SK-N-SH (cell line): ENCODE measurements around the gene SH3TC1. TPM values are rescaled to one million over a fixed set of nuclear protein-coding genes. Genes with fewer than 3 reads are reported as not detected.

Source experiments
- CTCF ChIA-PET: fragments of 300-600, 350-600 bp; formaldehyde crosslinking; extraction: SDS; loops from one replicate; lab custom pipeline; 2021; lab: Yijun Ruan, JAX
- POLR2A ChIA-PET: fragments of 350-600 bp; sonication (Branson Sonifier 250); formaldehyde crosslinking; extraction: SDS; loops from one replicate; lab custom pipeline; 2020; ENCODE audit warnings: antibody characterized with exemption, inconsistent platforms; lab: Yijun Ruan, JAX
- DNase-seq: peaks from one replicate; pipeline ENCODE4 v3.0.0; 2012
- H2AFZ ChIP-seq: fragments of 200-600 bp; sonication (generic); 2 replicates; pipeline ENCODE4 v1.8.1; 2016; ENCODE audit warnings: antibody characterized with exemption, mild to moderate bottlenecking, low read depth
- H3F3A ChIP-seq: fragments of 200-600 bp; sonication (generic); replicated peaks from 2 replicates; pipeline ENCODE3; 2016; ENCODE audit warnings: antibody characterized with exemption, mild to moderate bottlenecking; ENCODE audit not compliant: insufficient read depth
- H3K27ac ChIP-seq, 2 experiments: fragments of 200-500 bp in 1 of 2; fragments of 200-600 bp in 1 of 2; sonication (Bioruptor generic) in 1 of 2; sonication (generic), shearing (Covaris generic) in 1 of 2; 2 replicates each; pipeline versions ENCODE4 v1.5.1 to v1.6.1; 2014 to 2016; ENCODE audit warnings: low read depth in 2 of 2, inconsistent platforms in 1 of 2, low read length in 1 of 2, mild to moderate bottlenecking in 1 of 2, mixed read lengths in 1 of 2
- H3K27me3 ChIP-seq: fragments of 200-600 bp; sonication (generic), shearing (Covaris generic); 2 replicates; pipeline ENCODE4 v1.6.1; 2016; ENCODE audit warnings: mixed run types; ENCODE audit not compliant: insufficient read depth
- H3K36me3 ChIP-seq, 2 experiments: fragments of 200-500 bp in 1 of 2; fragments of 200-600 bp in 1 of 2; sonication (Bioruptor generic) in 1 of 2; sonication (generic) in 1 of 2; replicated peaks in 1 of 2; 2 replicates each; pipeline versions ENCODE3 to v1.5.1; 2014 to 2016; ENCODE audit warnings: low read length in 1 of 2, mild to moderate bottlenecking in 1 of 2; ENCODE audit not compliant: insufficient read depth in 2 of 2, control insufficient read depth in 1 of 2
- H3K4me1 ChIP-seq, 2 experiments: fragments of 200-500 bp in 1 of 2; fragments of 200-600 bp in 1 of 2; sonication (Bioruptor generic) in 1 of 2; sonication (generic), shearing (Covaris generic) in 1 of 2; 2 replicates each; pipeline versions ENCODE4 v1.5.1 to v1.6.1; 2014 to 2016; ENCODE audit warnings: low read depth in 1 of 2, low read length in 1 of 2, mixed run types in 1 of 2; ENCODE audit not compliant: insufficient read depth in 2 of 2, control insufficient read depth in 1 of 2
- H3K4me2 ChIP-seq: fragments of 200-600 bp; sonication (generic), shearing (Covaris generic); 2 replicates; pipeline ENCODE4 v1.6.1; 2017; ENCODE audit warnings: mixed run types
- H3K4me3 ChIP-seq, 2 experiments: fragments of 200-500 bp in 1 of 2; fragments of 200-600 bp in 1 of 2; sonication (Bioruptor generic) in 1 of 2; sonication (generic), shearing (Covaris generic) in 1 of 2; 2 replicates each; pipeline versions ENCODE4 v1.5.1 to v1.8.1; 2014 to 2016; ENCODE audit warnings: low read depth in 2 of 2, inconsistent platforms in 1 of 2, low read length in 1 of 2, mild to moderate bottlenecking in 1 of 2, mixed read lengths in 1 of 2, moderate library complexity in 1 of 2
- H3K79me2 ChIP-seq: fragments of 200-600 bp; sonication (generic); 2 replicates; pipeline ENCODE4 v1.8.1; 2017; ENCODE audit warnings: mild to moderate bottlenecking; ENCODE audit not compliant: insufficient read depth
- H3K9ac ChIP-seq: fragments of 200-600 bp; sonication (generic); 2 replicates; pipeline ENCODE4 v1.6.1; 2017; ENCODE audit warnings: mixed run types
- H3K9me2 ChIP-seq: fragments of 200-600 bp; sonication (generic); 2 replicates; pipeline ENCODE4 v1.6.1; 2017; ENCODE audit warnings: mixed run types
- H3K9me3 ChIP-seq: fragments of 200-600 bp; sonication (generic); 2 replicates; pipeline ENCODE4 v1.6.1; 2017; ENCODE audit warnings: mixed run types, mild to moderate bottlenecking, moderate library complexity
- H4K20me1 ChIP-seq: fragments of 200-600 bp; sonication (generic); 2 replicates; pipeline ENCODE4 v1.6.1; 2017; ENCODE audit warnings: mild to moderate bottlenecking, mixed run types; ENCODE audit not compliant: insufficient read depth
- FOXJ3 ChIP-seq: sonication (generic); formaldehyde crosslinking; IDR thresholded peaks from 2 replicates; pipeline ENCODE4 v1.5.1; 2020; ENCODE audit warnings: mild to moderate bottlenecking, missing genetic modification reagents
- FOXM1 ChIP-seq: IDR thresholded peaks from 2 replicates; pipeline ENCODE4 v1.4.0; 2012; ENCODE audit warnings: low read depth, mild to moderate bottlenecking
- IRF3 ChIP-seq: fragments of 150-350 bp; IDR thresholded peaks from 2 replicates; pipeline ENCODE4 v1.6.1; 2016; ENCODE audit warnings: mild to moderate bottlenecking, low read depth, low read length
- NRF1 ChIP-seq: IDR thresholded peaks from 2 replicates; pipeline ENCODE4 v1.6.1; 2012; ENCODE audit warnings: low read depth, mild to moderate bottlenecking, low read length
- POLR2AphosphoS5 ChIP-seq: IDR thresholded peaks from 2 replicates; pipeline ENCODE4 v1.6.1; 2012; ENCODE audit warnings: low read depth, low read length
- RAD21 ChIP-seq: IDR thresholded peaks from 2 replicates; pipeline ENCODE4 v1.6.1; 2012; ENCODE audit warnings: mild to moderate bottlenecking, low read length
- RCOR1 ChIP-seq: fragments of 150-350 bp; IDR thresholded peaks from 2 replicates; pipeline ENCODE4 v1.6.1; 2017; ENCODE audit warnings: antibody characterized with exemption, low read length
- RFX5 ChIP-seq: IDR thresholded peaks from 2 replicates; pipeline ENCODE4 v1.6.1; 2012; ENCODE audit warnings: mild to moderate bottlenecking, improper control_type of control experiment, low read length
- RXRA ChIP-seq: IDR thresholded peaks from 2 replicates; pipeline ENCODE4 v1.4.0; 2012; ENCODE audit warnings: low read depth, mild to moderate bottlenecking, borderline replicate concordance
- SIN3A ChIP-seq: IDR thresholded peaks from 2 replicates; pipeline ENCODE4 v1.6.1; 2012; ENCODE audit warnings: low read depth, mild to moderate bottlenecking, low read length, moderate library complexity, borderline replicate concordance
- TAF1 ChIP-seq: IDR thresholded peaks from 2 replicates; pipeline ENCODE4 v1.6.1; 2012; ENCODE audit warnings: low read depth, mild to moderate bottlenecking, low read length, moderate library complexity, borderline replicate concordance
- USF2 ChIP-seq: fragments of 150-350 bp; IDR thresholded peaks from 2 replicates; pipeline ENCODE4 v1.6.1; 2017; ENCODE audit warnings: antibody characterized with exemption, low read length, low read depth, borderline replicate concordance
- YY1 ChIP-seq: IDR thresholded peaks from 2 replicates; pipeline ENCODE4 v1.4.0; 2012; ENCODE audit warnings: low read depth, mild to moderate bottlenecking
- WGBS: methylation state at CpG from one replicate; pipeline ENCODE4 v1.1.6; 2017; ENCODE audit warnings: low lambda C conversion rate; 5-methylcytosine and 5-hydroxymethylcytosine counted together
- polyA plus RNA-seq, 3 experiments: library from polyadenylated mRNA; depleted of rRNA; stranded (reverse); fragments of >200 nt; gene quantifications; 2 replicates each; pipeline ENCODE4 v1.2.3, GENCODE V29; 2012
- TF ChIP-seq, protein P1 (sequence below): IDR thresholded peaks from 2 replicates; pipeline ENCODE4 v1.4.0; 2012; ENCODE audit warnings: low read depth, borderline replicate concordance
- TF ChIP-seq, protein P2 (sequence below): IDR thresholded peaks from 2 replicates; pipeline ENCODE4 v1.4.0; 2012; ENCODE audit warnings: low read depth
- TF ChIP-seq, protein P3 (sequence below): IDR thresholded peaks from 2 replicates; pipeline ENCODE4; 2012

The SH3TC1 gene
- polyA plus RNA-seq, 1 of the 3 experiments (the other 2 are of a cell fraction), result 2.7 TPM

DNA sequence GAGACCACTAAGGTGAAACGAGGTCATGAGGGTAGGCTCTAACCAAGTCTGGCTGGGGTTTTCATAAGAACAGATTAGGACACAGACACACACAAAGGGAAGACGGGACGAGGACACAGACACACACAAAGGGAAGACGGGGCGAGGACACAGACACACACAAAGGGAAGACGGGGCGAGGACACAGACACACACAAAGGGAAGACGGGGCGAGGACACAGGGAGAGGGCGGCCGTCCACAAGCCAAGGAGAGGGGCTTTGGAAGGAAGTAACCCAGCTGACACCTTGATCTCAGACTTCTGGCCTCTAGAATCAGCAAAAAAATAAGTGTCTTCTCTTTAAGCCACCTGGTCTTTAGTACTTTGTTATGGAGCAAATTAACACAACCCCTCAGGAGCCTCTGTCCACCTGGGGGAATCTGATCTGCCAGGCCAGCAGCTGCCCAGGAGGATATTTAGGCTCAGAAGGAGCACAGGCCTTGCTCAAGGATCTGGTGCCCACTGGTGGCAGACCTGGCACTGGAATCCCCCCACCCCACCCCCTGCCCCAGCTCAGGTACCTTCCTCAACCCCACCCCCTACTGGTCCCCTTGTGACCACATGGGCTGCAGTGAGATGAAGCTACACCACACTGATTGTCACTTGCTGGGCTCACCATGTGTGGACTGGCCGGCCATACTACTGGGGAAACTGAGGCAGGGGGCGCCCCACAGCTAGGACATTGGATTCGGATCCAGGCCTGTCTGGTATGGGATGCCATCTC is 43.2 kb upstream of the SH3TC1 start:
- Histone ChIP-seq H3K9me3 (no peaks in the 10 kb centered on the region), H3K27ac (no peak overlapping the region), H3K4me1 (peaks cover 0 to 31% of the 10 kb centered on the region in 2 experiments; a peak in 1 of 4 replicates), H4K20me1 (no peaks in the 10 kb centered on the region), H3K9me2 (no peaks in the 10 kb centered on the region), H3K9ac (no peak overlapping the region), H3K4me2 (no peak overlapping the region), H3K4me3 (no peak overlapping the region), H2AFZ (no peak overlapping the region), H3K27me3 (peaks cover 20% of the 10 kb centered on the region), H3F3A (no peaks in the 10 kb centered on the region), H3K36me3 (no peaks in the 10 kb centered on the region)
- WGBS, result 86% methylated on average over 11 of the region's 14 CpGs
- POLR2A ChIA-PET, result interaction anchor here (0.5 kb wide), 1 partner anchor 237 kb away, joined by 6 read pairs; no protein-coding TSS in a partner anchor
- no peak for TF ChIP-seq RFX5
- no peak for TF ChIP-seq SIN3A
- no peak for TF ChIP-seq FOXM1
- TF ChIP-seq, protein P1, sequence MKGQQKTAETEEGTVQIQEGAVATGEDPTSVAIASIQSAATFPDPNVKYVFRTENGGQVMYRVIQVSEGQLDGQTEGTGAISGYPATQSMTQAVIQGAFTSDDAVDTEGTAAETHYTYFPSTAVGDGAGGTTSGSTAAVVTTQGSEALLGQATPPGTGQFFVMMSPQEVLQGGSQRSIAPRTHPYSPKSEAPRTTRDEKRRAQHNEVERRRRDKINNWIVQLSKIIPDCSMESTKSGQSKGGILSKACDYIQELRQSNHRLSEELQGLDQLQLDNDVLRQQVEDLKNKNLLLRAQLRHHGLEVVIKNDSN, result no peak
- TF ChIP-seq RAD21, result no peak
- no peak for TF ChIP-seq RCOR1
- TF ChIP-seq, protein P2, sequence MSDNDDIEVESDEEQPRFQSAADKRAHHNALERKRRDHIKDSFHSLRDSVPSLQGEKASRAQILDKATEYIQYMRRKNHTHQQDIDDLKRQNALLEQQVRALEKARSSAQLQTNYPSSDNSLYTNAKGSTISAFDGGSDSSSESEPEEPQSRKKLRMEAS, result no peak
- no peak for TF ChIP-seq NRF1
- TF ChIP-seq FOXJ3 (CRISPR knock-in tag), result no peak
- TF ChIP-seq IRF3, result no peak
- no peak for TF ChIP-seq RXRA
- TF ChIP-seq TAF1, result no peak
- TF ChIP-seq POLR2AphosphoS5, result no peak
- no peak for TF ChIP-seq YY1
- TF ChIP-seq, protein P3, sequence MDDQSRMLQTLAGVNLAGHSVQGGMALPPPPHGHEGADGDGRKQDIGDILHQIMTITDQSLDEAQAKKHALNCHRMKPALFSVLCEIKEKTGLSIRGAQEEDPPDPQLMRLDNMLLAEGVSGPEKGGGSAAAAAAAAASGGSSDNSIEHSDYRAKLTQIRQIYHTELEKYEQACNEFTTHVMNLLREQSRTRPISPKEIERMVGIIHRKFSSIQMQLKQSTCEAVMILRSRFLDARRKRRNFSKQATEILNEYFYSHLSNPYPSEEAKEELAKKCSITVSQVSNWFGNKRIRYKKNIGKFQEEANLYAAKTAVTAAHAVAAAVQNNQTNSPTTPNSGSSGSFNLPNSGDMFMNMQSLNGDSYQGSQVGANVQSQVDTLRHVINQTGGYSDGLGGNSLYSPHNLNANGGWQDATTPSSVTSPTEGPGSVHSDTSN, result no peak
- TF ChIP-seq USF2, result no peak
- TF ChIP-seq, all 33 proteins: peak for 0
- no peaks in the 10 kb centered on the region for H3K79me2 ChIP-seq
- CTCF ChIA-PET, result interaction anchor here (1.4 to 5.0 kb wide), 2 partner anchors 20 to 33 kb away, joined by 3 to 26 read pairs; no protein-coding TSS in a partner anchor
- no peak for DNase-seq
